GM12878 (cell line): ENCODE data around the gene FLYWCH2. TPM values are rescaled to one million over a fixed set of nuclear protein-coding genes. Genes with fewer than 3 reads are reported as not detected.

Source experiments
- BACH1 ChIP-seq: fragments of 450-650 bp; IDR thresholded peaks from 2 replicates; pipeline ENCODE4 v1.6.1; 2017; ENCODE audit warnings: mild to moderate bottlenecking, borderline replicate concordance
- CHD1 ChIP-seq: IDR thresholded peaks from 2 replicates; pipeline ENCODE4 v1.6.1; 2012; ENCODE audit warnings: low read depth, low read length, improper control_type of control experiment
- CREB1 ChIP-seq: IDR thresholded peaks from 2 replicates; pipeline ENCODE4 v1.6.1; 2012; ENCODE audit warnings: low read depth, mild to moderate bottlenecking, inconsistent platforms
- ETV6 ChIP-seq, 2 experiments: fragments of 450-650 bp in 1 of 2; IDR thresholded peaks in 1 of 2; conservative IDR thresholded peaks in 1 of 2; 2 replicates each; pipeline ENCODE4 v1.6.1; 2014; ENCODE audit warnings: antibody characterized with exemption in 1 of 2, borderline replicate concordance in 1 of 2, low read depth in 1 of 2, mild to moderate bottlenecking in 1 of 2, moderate library complexity in 1 of 2
- FOXK2 ChIP-seq: fragments of 450-650 bp; IDR thresholded peaks from 2 replicates; pipeline ENCODE4 v1.6.1; 2017; ENCODE audit warnings: mild to moderate bottlenecking, moderate library complexity
- HDAC2 ChIP-seq: fragments of 200-600 bp; sonication (generic); IDR thresholded peaks from 2 replicates; pipeline ENCODE4 v1.6.1; 2017
- IKZF1 ChIP-seq: fragments of 450-650 bp; conservative IDR thresholded peaks from 2 replicates; pipeline ENCODE4 v1.6.1; 2017; ENCODE audit warnings: antibody characterized with exemption, mild to moderate bottlenecking
- IKZF2 ChIP-seq, 2 experiments: fragments of 450-650 bp; IDR thresholded peaks; 2 replicates each; pipeline ENCODE4 v1.6.1; 2017; ENCODE audit warnings: mild to moderate bottlenecking in 2 of 2, moderate library complexity in 2 of 2
- LARP7 ChIP-seq: fragments of 450-650 bp; IDR thresholded peaks from 2 replicates; pipeline ENCODE4 v1.6.1; 2017; ENCODE audit warnings: mild to moderate bottlenecking
- NR2C1 ChIP-seq: fragments of 450-650 bp; IDR thresholded peaks from 2 replicates; pipeline ENCODE4 v1.6.1; 2017; ENCODE audit warnings: antibody characterized with exemption, mild to moderate bottlenecking, moderate library complexity
- PML ChIP-seq: IDR thresholded peaks from 2 replicates; pipeline ENCODE4 v1.6.1; 2012; ENCODE audit warnings: low read length, inconsistent platforms
- RAD21 ChIP-seq: IDR thresholded peaks from 2 replicates; pipeline ENCODE4 v1.6.1; 2011; ENCODE audit warnings: mild to moderate bottlenecking, low read depth, low read length, moderate library complexity; ENCODE audit not compliant: insufficient read depth
- RBBP5 ChIP-seq: fragments of 200-600 bp; sonication (generic); conservative IDR thresholded peaks from 2 replicates; pipeline ENCODE4 v1.6.1; 2016
- RCOR1 ChIP-seq: conservative IDR thresholded peaks from 2 replicates; pipeline ENCODE4 v1.6.1; 2012; ENCODE audit warnings: low read depth, low read length, improper control_type of control experiment
- SIN3A ChIP-seq: IDR thresholded peaks from 2 replicates; pipeline ENCODE4 v1.6.1; 2012; ENCODE audit warnings: low read depth, low read length, improper control_type of control experiment
- STAT1 ChIP-seq: fragments of 450-650 bp; conservative IDR thresholded peaks from 2 replicates; pipeline ENCODE4 v1.6.1; 2014; ENCODE audit warnings: antibody characterized with exemption, mild to moderate bottlenecking
- YY1 ChIP-seq: IDR thresholded peaks from 2 replicates; pipeline ENCODE4 v1.6.1; 2011; ENCODE audit warnings: low read depth, mild to moderate bottlenecking, low read length
- ZNF217 ChIP-seq: fragments of 450-650 bp; IDR thresholded peaks from 2 replicates; pipeline ENCODE4 v1.6.1; 2017; ENCODE audit warnings: antibody characterized with exemption, mild to moderate bottlenecking
- ZNF622 ChIP-seq: fragments of 450-650 bp; IDR thresholded peaks from 2 replicates; pipeline ENCODE4 v1.6.1; 2017; ENCODE audit warnings: mild to moderate bottlenecking, inconsistent platforms
- polyA plus RNA-seq, 11 experiments: library from polyadenylated mRNA; depleted of rRNA in 4 of 11; unstranded in 6 of 11; stranded (reverse) in 5 of 11; fragments of >200 nt; fragmentation: Nextera tagmentation in 4 of 11; fragmentation: Illumina TruSeq in 1 of 11; extraction: Ambion mirVana in 4 of 11; extraction: Trizol in 1 of 11; gene quantifications; 1 replicate in 1 of 11; 2 replicates in 10 of 11; pipeline versions ENCODE4 v1.2.1 to v1.2.3, GENCODE V29; 2011 to 2016; ENCODE audit warnings: inconsistent platforms in 2 of 11, missing spikeins in 2 of 11, low read depth in 1 of 11
- total RNA-seq, 4 experiments: library from RNA; depleted of rRNA in 3 of 4; stranded (reverse); fragments of >200 nt in 3 of 4; fragmentation: Illumina TruSeq in 1 of 4; extraction: Trizol in 1 of 4; gene quantifications; 2 replicates each; pipeline versions ENCODE4 v1.2.1 to v1.2.3, GENCODE V29; 2013 to 2021
- TF ChIP-seq, protein P1 (sequence below): fragments of 450-650 bp; IDR thresholded peaks from 2 replicates; pipeline ENCODE4 v1.6.1; 2016; ENCODE audit warnings: mild to moderate bottlenecking
- TF ChIP-seq, protein P2 (sequence below): fragments of 450-650 bp; conservative IDR thresholded peaks from 2 replicates; pipeline ENCODE4 v1.6.1; 2017; ENCODE audit warnings: mild to moderate bottlenecking, moderate library complexity
- TF ChIP-seq, protein P3 (sequence below): IDR thresholded peaks from 2 replicates; pipeline ENCODE4 v1.6.1; 2012; ENCODE audit warnings: low read depth, low read length, improper control_type of control experiment
- TF ChIP-seq, protein P4 (sequence below): fragments of 450-650 bp; IDR thresholded peaks from 2 replicates; pipeline ENCODE4 v1.6.1; 2017; ENCODE audit warnings: mild to moderate bottlenecking, moderate library complexity

FLYWCH2 gene
- total and polyA plus RNA-seq, 10 of the 15 experiments (the other 5 are each of a cell fraction or from before 2014, with no cell fraction given) = 0.27 to 43.1 (median 17.7) TPM

DNA sequence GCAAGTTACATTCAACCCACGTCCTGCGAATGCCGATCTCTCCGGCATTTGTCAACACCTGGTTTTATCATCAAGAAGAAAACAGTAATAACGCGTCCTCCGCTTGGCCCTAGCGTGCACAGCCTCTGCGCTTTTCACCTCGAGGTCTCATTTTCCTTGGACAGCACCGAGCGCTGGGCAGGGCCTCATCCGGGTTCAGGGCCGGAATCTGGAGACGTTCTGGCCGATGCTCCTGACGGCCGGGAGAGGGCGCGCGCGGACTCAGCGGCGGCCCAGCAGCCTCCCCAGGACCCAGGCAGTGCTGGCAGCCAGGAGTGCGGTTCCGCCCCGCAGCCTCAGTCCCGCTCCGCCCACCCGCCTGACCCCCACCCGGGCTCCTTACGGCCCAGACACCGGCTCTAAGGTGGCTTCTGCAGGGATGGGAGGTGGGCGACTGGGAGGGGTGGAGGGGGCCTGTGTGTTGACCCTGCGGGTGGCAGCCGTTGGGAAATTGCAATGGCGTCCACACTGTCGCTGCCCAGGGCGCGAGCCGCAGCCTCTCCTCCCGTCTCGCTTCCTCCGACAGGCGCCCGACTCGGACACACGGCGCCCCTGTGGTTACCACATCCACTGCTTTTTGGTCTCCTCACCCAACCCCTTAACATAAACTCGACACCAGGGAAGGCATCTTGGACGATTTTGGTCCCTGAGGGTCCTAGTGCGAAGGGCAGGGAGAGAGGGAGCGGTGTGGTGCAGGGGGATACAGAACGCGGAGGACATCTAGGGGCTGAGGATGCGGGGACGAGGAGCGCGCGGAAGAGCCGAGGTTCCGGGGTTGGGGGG, 21.3 kb downstream of the FLYWCH2 start (continued):
- TF ChIP-seq, protein P1, sequence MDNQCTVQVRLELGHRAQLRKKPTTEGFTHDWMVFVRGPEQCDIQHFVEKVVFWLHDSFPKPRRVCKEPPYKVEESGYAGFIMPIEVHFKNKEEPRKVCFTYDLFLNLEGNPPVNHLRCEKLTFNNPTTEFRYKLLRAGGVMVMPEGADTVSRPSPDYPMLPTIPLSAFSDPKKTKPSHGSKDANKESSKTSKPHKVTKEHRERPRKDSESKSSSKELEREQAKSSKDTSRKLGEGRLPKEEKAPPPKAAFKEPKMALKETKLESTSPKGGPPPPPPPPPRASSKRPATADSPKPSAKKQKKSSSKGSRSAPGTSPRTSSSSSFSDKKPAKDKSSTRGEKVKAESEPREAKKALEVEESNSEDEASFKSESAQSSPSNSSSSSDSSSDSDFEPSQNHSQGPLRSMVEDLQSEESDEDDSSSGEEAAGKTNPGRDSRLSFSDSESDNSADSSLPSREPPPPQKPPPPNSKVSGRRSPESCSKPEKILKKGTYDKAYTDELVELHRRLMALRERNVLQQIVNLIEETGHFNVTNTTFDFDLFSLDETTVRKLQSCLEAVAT = no peak
- TF ChIP-seq RBBP5 (no peak), CHD1 (no peak), ZNF217 (no peak), ZNF622 (no peak), ETV6 (conservative IDR thresholded peaks at IDR 0.05 in 1 of 2, IDR thresholded peaks at IDR 0.05 in 1 of 2; ENCODE audit: borderline replicate concordance in 1 of 2, low read depth in 1 of 2) (no peak), PML (peak; percentile 50; the same call in 1 of the 2 replicates), FOXK2 (no peak), RAD21 (peak; percentile 33), HDAC2 (no peak), CREB1 (peak; percentile 49; the same call in 1 of the 2 replicates), RCOR1 (0 out of 2 replicates have a peak, but pooled peaks have one; percentile 60), IKZF1 (peak; percentile 41; the same call in 1 of the 2 replicates), YY1 (peak; percentile 82), BACH1 (0 out of 2 replicates have a peak, but pooled peaks have one; percentile 12), IKZF2 (IDR thresholded peaks at IDR 0.05) (peak in 1 of 2 experiments; percentile 24; a peak in 1 of 4 replicates), SIN3A (peak; percentile 16; the same call in 1 of the 2 replicates), NR2C1 (no peak), STAT1 (no peak), LARP7 (no peak; the same call in 1 of the 2 replicates)
- TF ChIP-seq, protein P2, sequence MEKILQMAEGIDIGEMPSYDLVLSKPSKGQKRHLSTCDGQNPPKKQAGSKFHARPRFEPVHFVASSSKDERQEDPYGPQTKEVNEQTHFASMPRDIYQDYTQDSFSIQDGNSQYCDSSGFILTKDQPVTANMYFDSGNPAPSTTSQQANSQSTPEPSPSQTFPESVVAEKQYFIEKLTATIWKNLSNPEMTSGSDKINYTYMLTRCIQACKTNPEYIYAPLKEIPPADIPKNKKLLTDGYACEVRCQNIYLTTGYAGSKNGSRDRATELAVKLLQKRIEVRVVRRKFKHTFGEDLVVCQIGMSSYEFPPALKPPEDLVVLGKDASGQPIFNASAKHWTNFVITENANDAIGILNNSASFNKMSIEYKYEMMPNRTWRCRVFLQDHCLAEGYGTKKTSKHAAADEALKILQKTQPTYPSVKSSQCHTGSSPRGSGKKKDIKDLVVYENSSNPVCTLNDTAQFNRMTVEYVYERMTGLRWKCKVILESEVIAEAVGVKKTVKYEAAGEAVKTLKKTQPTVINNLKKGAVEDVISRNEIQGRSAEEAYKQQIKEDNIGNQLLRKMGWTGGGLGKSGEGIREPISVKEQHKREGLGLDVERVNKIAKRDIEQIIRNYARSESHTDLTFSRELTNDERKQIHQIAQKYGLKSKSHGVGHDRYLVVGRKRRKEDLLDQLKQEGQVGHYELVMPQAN = no peak
- TF ChIP-seq, protein P3, sequence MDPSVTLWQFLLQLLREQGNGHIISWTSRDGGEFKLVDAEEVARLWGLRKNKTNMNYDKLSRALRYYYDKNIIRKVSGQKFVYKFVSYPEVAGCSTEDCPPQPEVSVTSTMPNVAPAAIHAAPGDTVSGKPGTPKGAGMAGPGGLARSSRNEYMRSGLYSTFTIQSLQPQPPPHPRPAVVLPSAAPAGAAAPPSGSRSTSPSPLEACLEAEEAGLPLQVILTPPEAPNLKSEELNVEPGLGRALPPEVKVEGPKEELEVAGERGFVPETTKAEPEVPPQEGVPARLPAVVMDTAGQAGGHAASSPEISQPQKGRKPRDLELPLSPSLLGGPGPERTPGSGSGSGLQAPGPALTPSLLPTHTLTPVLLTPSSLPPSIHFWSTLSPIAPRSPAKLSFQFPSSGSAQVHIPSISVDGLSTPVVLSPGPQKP = no peak
- TF ChIP-seq, protein P4, sequence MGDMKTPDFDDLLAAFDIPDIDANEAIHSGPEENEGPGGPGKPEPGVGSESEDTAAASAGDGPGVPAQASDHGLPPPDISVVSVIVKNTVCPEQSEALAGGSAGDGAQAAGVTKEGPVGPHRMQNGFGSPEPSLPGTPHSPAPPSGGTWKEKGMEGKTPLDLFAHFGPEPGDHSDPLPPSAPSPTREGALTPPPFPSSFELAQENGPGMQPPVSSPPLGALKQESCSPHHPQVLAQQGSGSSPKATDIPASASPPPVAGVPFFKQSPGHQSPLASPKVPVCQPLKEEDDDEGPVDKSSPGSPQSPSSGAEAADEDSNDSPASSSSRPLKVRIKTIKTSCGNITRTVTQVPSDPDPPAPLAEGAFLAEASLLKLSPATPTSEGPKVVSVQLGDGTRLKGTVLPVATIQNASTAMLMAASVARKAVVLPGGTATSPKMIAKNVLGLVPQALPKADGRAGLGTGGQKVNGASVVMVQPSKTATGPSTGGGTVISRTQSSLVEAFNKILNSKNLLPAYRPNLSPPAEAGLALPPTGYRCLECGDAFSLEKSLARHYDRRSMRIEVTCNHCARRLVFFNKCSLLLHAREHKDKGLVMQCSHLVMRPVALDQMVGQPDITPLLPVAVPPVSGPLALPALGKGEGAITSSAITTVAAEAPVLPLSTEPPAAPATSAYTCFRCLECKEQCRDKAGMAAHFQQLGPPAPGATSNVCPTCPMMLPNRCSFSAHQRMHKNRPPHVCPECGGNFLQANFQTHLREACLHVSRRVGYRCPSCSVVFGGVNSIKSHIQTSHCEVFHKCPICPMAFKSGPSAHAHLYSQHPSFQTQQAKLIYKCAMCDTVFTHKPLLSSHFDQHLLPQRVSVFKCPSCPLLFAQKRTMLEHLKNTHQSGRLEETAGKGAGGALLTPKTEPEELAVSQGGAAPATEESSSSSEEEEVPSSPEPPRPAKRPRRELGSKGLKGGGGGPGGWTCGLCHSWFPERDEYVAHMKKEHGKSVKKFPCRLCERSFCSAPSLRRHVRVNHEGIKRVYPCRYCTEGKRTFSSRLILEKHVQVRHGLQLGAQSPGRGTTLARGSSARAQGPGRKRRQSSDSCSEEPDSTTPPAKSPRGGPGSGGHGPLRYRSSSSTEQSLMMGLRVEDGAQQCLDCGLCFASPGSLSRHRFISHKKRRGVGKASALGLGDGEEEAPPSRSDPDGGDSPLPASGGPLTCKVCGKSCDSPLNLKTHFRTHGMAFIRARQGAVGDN = peak; percentile 17; the same call in 1 of the 2 replicates
